Hepatocyte (in vitro differentiated cells): ENCODE measurements around the gene FLVCR2.

ENCODE experiments used
- CTCF ChIP-seq: fragments of 200-600 bp; sonication (generic); IDR thresholded peaks from 2 replicates; pipeline ENCODE4 v1.5.1; 2016; ENCODE audit warnings: antibody characterized with exemption, mild to moderate bottlenecking; ENCODE audit not compliant: poor library complexity
- EZH2 ChIP-seq: fragments of 200-600 bp; sonication (generic); IDR thresholded peaks from 2 replicates; pipeline ENCODE4 v1.6.1; 2016; ENCODE audit warnings: antibody characterized with exemption, mild to moderate bottlenecking, borderline replicate concordance

- TF ChIP-seq CTCF = no peak
- TF ChIP-seq EZH2 = no peak
Measured at GRCh38 chr14:75548544-75548943, 29.9 kb upstream of the FLVCR2 start.
